GM12875 (cell line): ENCODE results near the gene SHB.

Experiments
- H3K4me3 ChIP-seq: one replicate; pipeline ENCODE4 v1.5.1; 2011; ENCODE audit warnings: low read depth, low read length, control low read depth
- CTCF ChIP-seq: IDR thresholded peaks from 2 replicates; pipeline ENCODE4 v1.5.1; 2011; ENCODE audit warnings: low read depth, mild to moderate bottlenecking, control low read depth, inconsistent platforms, low read length, moderate library complexity, borderline replicate concordance; ENCODE audit not compliant: insufficient read depth

Gene SHB

GRCh38 chr9:38063363-38063707, 5.7 kb downstream of the SHB start:
- no peak for TF ChIP-seq CTCF

GRCh38 chr9:38062498-38063362, 6.3 kb downstream of the SHB start:
- no peak for TF ChIP-seq CTCF

More at GRCh38 chr9:38063363-38063707, 5.7 kb downstream of the SHB start:
- no peak overlapping the region for H3K4me3 ChIP-seq

GRCh38 chr9:38062106-38062497, 6.9 kb downstream of the SHB start:
- TF ChIP-seq CTCF: no peak
- no peak overlapping the region for H3K4me3 ChIP-seq

More at GRCh38 chr9:38062498-38063362, 6.3 kb downstream of the SHB start:
- H3K4me3 ChIP-seq: no peak overlapping the region

GRCh38 chr9:38061326-38061977, 7.6 kb downstream of the SHB start:
- TF ChIP-seq CTCF: no peak
- H3K4me3 ChIP-seq: no peak overlapping the region

GRCh38 chr9:38060681-38061080, 8.3 kb downstream of the SHB start:
- H3K4me3 ChIP-seq: no peak overlapping the region
- TF ChIP-seq CTCF: no peak

GRCh38 chr9:38059233-38059936, 9.6 kb downstream of the SHB start:
- no peak for TF ChIP-seq CTCF
- no peak overlapping the region for H3K4me3 ChIP-seq
